Measurements from ENCODE around the gene KRTAP5-1. TPM values are rescaled to one million over a fixed set of nuclear protein-coding genes. Genes with fewer than 3 reads are reported as not detected.
"Not testable (repeated sequence)": the region's sequence is repeated elsewhere in the genome, so short reads cannot be mapped to it uniquely, and the experiment has no call there.

The KRTAP5-1 gene, protein sequence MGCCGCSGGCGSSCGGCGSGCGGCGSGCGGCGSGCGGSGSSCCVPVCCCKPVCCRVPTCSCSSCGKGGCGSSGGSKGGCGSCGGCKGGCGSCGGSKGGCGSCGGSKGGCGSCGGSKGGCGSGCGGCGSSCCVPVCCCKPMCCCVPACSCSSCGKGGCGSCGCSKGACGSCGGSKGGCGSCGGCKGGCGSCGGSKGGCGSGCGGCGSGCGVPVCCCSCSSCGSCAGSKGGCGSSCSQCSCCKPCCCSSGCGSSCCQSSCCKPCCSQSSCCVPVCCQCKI
- polyA plus RNA-seq (ENCODE audit: insufficient read length in 3 of 3), result under 1 TPM in 1 of 3 donors, not detected in 2; 0.18 TPM

GRCh38 chr11:1584661-1585370 lies at the start of gene KRTAP5-1:
TSS of gene KRTAP5-1 (minus strand) at chr11:1585283. CDS start at chr11:1585249, 34 bp downstream.
- DNase-seq (ENCODE audit: low read depth in 3 of 3, low spot score in 2 of 3), result not testable (repeated sequence)

DNA sequence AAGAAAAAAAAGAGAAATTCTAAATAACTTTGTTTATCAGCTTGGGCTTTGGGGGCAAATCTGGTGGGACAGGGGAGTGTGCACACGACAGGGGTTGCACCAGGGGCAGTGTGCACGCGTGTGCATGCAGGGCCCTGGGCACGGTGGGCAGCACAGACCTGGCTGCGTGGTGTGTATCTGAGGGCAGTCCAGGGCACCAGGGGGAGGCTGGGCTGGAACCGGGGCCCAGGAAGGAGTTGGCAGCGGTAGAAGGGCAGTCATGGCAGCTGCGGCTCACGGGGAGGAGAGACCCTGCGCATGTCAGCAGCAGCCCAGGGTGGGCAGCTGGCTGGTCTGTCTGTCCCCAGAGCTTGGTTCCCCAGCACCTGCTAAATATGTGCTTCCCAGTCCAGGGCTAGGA lies 48.8 kb upstream of the KRTAP5-1 start:
- no peak for DNase-seq (ENCODE audit: low read depth in 3 of 3, low spot score in 2 of 3)

DNA sequence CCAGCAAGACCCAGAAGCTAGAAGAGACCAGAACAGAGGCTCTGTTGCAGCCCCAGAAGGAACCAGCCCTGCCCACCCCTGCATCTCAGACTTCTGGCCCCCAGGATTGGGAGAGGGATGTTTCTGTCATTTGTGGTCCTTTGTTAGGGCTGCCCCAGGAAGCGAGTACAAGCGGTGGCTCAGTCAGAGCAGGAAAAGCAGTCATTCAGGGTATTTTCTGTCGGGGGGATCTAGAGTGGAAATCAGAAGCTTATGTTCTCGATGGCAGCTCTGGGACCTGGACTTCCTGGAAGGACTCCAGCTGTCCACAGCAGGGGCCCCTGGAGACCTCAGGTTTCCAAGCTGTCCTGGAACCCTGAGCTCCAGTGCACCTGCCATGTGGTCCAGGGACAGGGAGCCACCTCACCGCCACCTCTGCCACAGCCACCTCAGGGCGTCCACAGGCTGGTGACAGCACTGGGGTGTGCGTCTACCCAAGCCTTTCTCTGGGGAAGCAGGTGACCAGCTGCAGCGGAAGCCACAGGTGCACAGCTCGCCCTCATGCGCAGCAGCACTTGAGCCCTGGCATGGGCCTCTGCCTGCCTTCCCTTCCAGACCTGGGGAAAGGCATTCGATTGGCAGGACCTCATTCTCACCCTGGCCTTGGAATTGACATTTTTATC lies 47.1 kb upstream of the KRTAP5-1 start:
- DNase-seq (ENCODE audit: low read depth in 3 of 3, low spot score in 2 of 3), result no peak

DNA sequence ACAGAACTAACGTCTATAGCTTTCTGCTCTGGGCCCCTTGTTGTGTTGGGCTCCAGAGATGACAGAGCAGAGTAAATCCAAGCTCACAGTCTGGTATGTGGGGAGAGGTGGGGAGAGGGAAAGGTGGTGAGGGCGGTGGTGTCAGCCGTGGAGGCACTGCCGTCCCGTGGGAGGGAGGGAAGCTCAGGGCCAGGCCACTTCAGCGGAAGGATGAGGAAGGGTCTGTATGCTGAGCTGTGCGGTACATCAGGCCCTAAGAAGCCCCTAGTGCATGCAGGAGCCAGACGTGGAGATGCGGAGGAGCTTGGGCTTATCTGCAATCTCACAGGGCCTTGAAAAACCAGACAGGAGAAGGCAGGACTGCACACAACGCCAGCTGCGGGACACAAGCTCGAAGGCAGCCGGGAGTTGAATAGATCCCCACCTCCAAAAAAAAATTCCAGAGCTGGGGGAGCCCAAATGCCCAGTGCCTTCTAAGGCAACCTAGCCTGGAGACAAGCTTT lies 46.0 kb upstream of the KRTAP5-1 start:
- no peak for DNase-seq (ENCODE audit: low read depth in 3 of 3, low spot score in 2 of 3)

GRCh38 chr11:1630271-1630670 lies 45.2 kb upstream of the KRTAP5-1 start:
- DNase-seq (ENCODE audit: low read depth in 3 of 3, low spot score in 2 of 3), result no peak

DNA sequence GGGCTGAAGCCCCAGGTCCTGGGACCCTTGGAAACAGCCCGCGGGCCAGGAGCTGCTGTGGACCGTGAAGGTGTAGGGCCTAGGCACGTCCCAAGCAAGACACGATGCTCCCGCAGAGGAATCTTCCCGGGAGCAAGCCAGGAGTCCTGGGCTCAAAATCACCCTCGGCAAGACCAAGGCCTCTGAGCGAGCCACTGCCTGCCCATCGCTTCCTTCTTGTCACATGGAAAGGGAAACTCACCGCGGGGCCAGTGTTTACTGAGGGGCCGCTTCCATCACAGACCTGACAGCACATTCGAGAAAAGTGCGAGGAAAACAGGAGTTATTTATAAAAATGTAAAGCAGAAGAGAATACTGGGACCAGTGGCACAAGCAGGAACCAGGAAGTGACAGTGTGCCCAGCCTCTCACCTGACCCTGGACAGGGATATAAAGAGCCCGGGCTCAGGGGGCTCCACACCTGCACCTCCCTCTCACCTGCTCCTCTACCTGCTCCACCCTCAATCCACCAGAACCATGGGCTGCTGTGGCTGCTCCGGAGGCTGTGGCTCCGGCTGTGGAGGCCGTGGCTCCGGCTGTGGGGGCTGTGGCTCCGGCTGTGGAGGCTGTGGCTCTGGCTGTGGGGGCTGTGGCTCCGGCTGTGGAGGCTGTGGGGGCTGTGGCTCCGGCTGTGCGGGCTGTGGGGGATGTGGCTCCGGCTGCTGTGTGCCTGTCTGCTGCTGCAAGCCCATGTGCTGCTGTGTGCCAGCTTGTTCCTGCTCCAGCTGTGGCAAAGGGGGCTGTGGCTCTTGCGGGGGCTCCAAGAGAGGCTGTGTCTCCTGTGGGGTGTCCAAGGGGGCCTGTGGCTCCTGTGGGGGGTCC lies 44.5 kb upstream of the KRTAP5-1 start, which contains the start of gene KRTAP5-5:
KRTAP5-5 (plus strand) TSS at position 450 of the 860 bp plus-strand sequence; CDS start at position 516, 66 bp downstream.
- no peak for DNase-seq (ENCODE audit: low read depth in 3 of 3, low spot score in 2 of 3)

DNA sequence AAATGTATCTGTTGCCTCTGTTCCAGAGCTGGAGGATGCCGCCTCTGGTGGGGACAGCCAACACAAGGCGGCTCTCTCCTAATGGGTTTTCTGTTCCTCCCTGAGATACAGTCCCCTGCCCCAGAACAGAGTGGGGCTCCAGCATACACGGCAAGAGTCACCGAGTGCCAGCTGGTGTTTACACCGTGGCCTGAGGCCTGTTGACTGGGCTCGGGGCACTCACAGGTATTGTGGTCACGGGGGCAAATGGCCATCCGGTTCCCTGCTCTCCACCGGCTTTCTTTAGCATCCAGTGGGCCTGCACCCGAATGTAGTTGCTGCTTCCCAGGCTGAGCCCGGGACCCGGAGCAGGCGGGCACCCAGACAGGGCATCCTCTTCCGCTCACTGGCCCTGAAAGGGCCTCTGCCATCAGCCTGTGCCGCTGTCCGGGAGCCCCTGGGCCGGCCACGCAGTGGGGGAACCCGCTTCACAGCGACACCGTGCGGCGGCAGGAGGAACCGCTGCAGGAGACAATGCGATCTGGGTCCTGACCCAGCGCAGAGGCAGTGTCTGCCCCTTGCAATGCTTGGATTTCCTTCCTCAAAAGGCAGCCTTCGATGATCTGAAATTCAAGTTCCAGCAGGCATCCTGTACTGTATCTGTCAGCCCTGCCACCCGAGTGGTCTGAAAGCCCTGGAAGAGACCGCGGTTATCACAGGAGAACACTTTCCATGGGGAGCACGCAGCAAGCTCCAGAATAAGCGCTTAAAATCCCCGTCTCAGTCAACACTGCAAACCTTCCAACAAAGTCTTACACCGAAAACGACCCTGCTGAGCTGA lies 43.6 kb upstream of the KRTAP5-1 start:
- DNase-seq (ENCODE audit: low read depth in 3 of 3, low spot score in 2 of 3), result peak in 2 of 3 donors; percentile 29 to 38

- DNase-seq (ENCODE audit: low read depth in 3 of 3, low spot score in 2 of 3), result no peak
These were observed 40.5 kb upstream of the KRTAP5-1 start for GRCh38 chr11:1625541-1625940.

DNA sequence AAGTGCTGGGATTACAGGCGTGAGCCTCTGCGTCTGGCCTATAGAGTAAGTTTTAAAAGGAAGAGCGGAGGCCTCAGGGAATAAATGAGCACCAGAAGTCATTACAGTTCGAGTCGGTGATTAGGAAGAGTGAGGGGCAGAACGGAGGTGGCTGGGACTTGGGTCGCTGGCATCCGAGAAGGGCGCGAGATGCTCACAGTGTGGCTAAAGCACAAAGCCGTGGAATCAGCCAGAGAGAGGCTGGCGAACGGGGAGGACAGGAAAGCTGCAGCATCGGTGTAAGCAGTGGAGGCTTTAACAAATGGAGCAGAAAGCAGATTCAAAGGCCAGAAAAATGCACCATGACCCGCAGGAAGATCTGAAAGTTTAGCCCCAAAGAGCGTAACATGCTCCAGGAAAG lies 39.5 kb upstream of the KRTAP5-1 start:
- no peak for DNase-seq (ENCODE audit: low read depth in 3 of 3, low spot score in 2 of 3)

DNA sequence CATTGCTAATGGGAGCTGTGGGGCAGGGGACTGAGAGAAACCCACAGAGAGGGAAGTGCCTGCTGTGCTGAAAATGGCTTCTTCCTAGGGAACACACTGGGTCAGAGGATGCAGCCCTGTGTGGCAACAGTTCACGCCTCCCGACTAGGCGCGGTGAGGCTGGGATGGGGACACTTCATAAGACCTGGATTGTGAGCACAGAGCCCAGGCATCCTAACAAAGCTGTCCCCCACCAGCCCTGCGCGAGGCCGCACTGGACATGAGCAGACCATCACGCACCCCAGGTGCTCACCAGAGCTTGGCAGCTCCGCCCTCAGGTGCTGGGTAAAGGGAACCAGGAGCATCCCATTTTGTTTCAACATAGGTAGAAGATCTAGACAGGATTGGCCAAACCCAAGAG lies 38.6 kb upstream of the KRTAP5-1 start:
- no peak for DNase-seq (ENCODE audit: low read depth in 3 of 3, low spot score in 2 of 3)

GRCh38 chr11:1622086-1622485 lies 37.0 kb upstream of the KRTAP5-1 start, which contains the start of gene KRTAP5-4:
TSS of gene KRTAP5-4 (minus strand) at chr11:1622138. CDS start at chr11:1622093, 45 bp downstream.
- DNase-seq (ENCODE audit: low read depth in 3 of 3, low spot score in 2 of 3), result no peak

GRCh38 chr11:1619449-1619848 lies 34.4 kb upstream of the KRTAP5-1 start:
- no peak for DNase-seq (ENCODE audit: low read depth in 3 of 3, low spot score in 2 of 3)

DNA sequence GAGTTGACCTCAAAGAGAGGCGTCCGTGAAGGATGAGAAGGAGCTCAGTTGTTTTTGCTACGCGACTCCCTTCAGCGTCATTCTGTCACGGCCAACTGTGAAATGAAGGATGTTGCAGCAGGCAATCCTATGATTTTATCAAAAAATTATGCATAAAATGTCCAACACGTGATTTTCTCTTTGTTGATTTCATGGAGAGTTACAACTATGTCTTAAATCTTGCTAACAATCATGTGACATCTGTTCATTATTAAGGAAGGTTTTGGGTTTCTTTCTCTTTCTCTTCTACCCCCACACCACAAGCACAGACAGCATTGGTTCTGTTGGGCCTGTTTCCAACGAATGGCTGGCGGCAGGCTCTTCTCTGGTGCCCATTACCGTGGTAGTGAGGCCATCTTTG lies 33.1 kb upstream of the KRTAP5-1 start:
- no peak for DNase-seq (ENCODE audit: low read depth in 3 of 3, low spot score in 2 of 3)

DNA sequence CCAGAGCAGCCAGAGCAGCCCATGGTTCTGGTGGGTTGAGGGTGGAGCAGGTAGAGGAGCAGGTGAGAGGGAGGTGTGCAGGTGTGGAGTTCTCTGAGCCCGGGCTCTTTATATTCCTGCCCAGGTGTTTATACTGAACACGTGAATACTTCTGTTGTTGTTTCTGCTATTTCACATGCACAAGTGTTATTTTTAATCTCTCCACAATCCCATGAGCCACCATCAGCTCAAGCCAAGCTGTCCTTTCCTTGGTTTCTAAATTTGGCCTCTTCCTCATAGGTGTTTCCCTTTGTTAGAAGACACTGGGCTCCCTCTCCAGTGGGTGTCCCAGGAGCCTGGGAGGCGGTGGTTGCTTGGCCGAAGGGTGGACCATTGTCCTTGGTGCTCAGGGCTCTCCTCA lies 23.3 kb upstream of the KRTAP5-1 start, which contains the start of gene KRTAP5-3:
KRTAP5-3 (minus strand) TSS at position 101 of the 400 bp plus-strand sequence; CDS start at position 23, 78 bp downstream.
- DNase-seq (ENCODE audit: low read depth in 3 of 3, low spot score in 2 of 3), result no peak

DNA sequence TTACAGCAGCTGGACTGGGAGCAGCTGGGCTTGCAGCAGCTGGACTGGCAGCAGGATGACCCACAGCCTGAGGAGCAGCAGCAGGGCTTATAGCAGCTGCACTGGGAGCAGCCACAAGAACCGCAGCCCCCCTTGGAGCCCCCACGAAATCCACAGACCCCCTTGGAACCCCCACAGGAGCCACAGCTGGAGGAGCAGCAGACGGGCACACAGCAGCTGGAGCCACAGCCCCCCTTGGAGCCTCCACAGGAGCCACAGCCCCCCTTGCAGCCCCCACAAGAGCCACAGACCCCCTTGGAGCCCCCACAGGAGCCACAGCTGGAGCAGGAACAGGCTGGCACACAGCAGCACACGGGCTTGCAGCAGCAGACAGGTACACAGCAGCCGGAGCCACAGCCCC lies 22.8 kb upstream of the KRTAP5-1 start:
- not testable (repeated sequence) for DNase-seq (ENCODE audit: low read depth in 3 of 3, low spot score in 2 of 3)

DNA sequence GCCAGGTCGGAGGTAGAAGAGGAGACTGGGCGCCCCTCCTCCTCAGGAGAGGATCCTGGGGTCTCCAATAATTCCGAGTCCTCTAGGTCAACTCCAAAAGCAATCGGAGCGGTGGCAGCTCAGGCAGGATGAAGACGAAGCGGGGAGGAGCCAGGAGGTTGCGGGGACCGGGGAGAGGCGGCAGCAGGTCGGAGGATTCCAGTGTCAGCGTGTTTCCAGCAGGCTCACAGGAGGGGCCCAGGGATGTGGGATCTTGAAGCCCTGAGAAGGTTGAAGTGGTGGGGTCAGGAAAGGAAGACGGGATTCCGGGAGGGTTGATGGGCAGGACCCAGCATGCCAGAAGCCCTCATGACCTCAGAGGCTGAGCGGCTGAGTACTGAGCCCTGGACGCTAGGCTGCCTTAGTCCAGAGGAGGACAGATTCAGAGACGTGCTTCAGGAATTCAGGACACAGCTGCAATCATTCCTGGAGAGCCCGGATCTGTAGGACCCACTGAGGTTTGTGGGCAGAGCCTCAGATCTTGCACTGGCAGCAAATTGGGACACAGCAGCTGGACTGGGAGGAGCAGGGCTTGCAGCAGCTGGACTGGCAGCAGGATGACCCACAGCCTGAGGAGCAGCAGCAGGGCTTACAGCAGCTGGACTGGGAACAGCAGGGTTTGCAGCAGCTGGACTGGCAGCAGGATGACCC lies 22.2 kb upstream of the KRTAP5-1 start:
- DNase-seq (ENCODE audit: low read depth in 3 of 3, low spot score in 2 of 3), result not testable (repeated sequence)

GRCh38 chr11:1605923-1606322 lies 20.8 kb upstream of the KRTAP5-1 start:
- DNase-seq (ENCODE audit: low read depth in 3 of 3, low spot score in 2 of 3), result not testable (repeated sequence)

DNA sequence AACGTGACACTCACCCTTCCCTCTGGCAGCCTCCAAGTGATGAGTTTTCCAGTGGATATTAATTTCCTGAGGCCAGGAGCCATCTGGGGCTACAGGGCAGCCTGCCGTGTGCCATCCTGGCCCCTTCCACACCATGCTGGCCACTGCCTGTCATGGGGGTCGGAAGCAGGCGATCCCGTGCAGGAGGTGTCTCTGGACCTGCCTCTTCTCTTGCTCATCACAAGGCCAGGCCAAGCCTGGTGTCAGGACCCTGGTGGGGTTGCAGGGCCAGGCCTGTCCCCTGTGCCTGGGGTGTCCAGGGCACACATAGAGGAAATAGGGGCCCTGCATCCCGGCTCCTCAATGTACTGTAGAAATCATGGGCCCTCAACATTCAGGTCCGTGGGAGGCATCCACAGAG lies 19.6 kb upstream of the KRTAP5-1 start:
- no peak for DNase-seq (ENCODE audit: low read depth in 3 of 3, low spot score in 2 of 3)

DNA sequence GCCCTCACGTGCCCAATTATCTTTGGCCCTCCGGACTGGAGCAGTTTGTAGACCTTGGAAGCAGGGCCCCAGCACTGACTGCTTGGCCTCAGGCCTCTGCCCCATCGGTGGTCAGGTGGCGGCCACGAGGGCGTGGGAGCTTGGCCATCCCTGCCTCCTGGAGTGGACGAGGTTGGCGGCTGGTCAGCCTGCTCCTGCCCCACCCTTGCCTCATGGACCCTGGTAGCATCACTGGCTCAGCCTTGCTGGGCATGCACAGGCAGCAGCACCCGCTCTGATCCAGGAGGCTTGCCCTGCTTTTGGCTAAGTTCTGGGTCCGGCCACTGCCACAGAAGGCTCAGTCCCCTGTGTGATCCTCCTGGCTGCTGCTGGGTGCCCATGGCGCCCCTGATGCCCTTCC lies 19.1 kb upstream of the KRTAP5-1 start:
- DNase-seq (ENCODE audit: low read depth in 3 of 3, low spot score in 2 of 3), result no peak

Measured in right renal cortex interstitium (tissue), 3 donors.